Right forelimb (tissue), 1 donor: ENCODE measurements around the gene CBX8.

ENCODE experiments used
- DNase-seq: peaks from one replicate; pipeline ENCODE4 v3.0.0-alpha.2; 2018

Gene CBX8

DNA sequence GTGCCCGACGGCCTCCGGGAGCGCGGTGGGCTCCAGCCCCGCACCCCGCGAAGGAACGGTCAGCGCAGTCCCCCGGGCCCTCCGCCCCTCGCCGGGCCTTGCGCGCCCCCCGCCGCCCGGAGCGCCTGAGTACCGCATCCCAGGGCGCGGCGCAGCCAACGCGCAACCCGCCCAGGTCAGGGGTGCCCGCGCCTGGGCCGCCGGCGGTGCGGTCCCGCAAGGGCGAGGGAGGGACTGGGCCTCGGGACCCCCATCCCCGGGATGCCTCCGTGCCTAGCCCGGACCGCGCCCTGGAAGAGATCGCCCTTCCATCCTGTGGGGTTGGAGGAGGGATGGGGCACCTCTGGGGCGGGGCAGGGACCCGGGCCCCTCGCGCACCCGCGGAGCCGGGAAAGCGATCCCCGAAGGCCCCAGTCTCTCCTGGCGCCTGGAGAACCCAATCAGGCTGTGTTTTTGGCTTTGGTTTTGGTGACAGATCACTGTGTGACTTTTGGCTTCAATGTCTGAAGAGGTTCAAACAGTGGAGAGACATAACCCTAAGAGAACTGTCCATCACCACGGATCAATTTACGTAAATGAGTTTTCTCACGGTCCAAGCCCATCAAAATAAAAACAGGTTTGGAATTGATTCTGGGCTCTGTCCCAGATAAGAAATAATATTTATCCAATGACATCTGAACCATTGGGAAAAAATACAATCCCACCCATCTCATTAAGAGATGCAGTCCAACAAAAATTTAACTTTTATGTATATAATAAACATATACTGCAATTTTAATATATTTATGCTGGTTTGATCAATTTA lies 48.4 kb downstream of the CBX8 start:
- DNase-seq = no peak

GRCh38 chr17:79747508-79748294 lies 49.2 kb downstream of the CBX8 start:
- DNase-seq = no peak

- DNase-seq = no peak
Observed at GRCh38 chr17:79746889-79747507, 49.9 kb downstream of the CBX8 start.

DNA sequence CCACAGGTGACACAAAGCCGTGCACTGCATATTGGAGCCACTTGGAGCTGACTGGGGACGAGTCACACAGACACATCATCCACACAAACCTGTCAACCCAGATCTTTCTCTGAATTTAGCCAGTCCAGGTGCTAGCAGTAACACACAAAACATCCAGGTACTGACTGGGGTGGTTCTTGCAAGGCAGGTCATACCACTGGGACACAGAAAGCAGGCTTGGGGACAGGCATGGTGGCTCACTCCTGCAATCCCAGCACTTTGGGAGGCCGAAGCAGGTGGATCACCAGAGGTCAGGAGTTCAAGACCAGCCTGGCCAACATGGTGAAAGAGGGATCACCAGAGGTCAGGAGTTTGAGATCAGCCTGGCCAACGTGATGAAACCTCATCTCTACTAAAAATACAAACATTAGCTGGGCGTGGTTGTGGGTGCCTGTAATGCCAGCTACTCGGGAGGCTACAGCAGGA lies 51.2 kb downstream of the CBX8 start:
- no peak for DNase-seq

DNA sequence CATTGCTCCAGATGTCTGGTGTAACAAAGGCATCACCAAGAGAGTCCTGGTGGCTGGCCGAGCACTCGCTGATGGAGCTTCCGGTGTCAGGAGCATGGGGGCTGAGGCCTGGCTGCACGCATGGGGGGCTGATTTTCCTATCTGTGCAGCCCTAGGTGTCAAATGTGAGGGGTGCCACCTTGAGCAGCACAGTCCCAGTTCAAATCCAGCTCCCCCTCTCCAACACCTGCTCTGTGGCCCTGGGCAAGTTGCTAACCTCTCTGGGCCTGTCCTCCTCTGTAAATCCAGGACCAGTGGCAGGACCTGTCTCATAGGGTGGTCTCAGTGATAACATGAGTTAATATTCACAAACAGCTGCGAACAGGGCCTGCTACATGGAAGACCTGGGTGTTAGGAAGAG lies 53.3 kb downstream of the CBX8 start:
- no peak for DNase-seq

- DNase-seq = no peak
Observed at GRCh38 chr17:79742951-79743476, 53.9 kb downstream of the CBX8 start.

DNA sequence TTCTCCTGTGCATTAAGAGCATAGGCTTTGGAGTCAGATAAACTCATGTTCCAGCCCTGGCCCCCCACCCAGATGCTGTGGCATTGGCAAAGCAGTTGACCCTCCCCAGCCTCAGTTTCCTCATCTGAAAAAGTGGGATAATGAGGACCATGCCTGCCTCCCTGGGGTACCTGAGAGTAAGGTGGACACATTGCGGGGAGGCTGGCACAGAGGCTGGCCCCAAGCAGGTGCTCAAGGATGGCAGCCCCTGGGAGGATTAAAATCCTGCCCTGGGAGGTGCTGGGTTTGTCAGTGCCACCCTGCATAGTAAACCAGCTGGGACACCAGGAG lies 54.3 kb downstream of the CBX8 start:
- no peak for DNase-seq
